HUES64 (cell line): ENCODE measurements around the gene FAM83G.
"Not testable (repeated sequence)": the region's sequence is repeated elsewhere in the genome, so short reads cannot be mapped to it uniquely, and the experiment has no call there.

Experiments used
- H3K27ac ChIP-seq: 2 replicates; pipeline ENCODE4 v1.7.0; 2013; ENCODE audit warnings: low read depth, low read length, inconsistent platforms
- H3K27me3 ChIP-seq: 2 replicates; pipeline ENCODE4 v1.6.1; 2013; ENCODE audit warnings: mild to moderate bottlenecking, low read length; ENCODE audit not compliant: insufficient read depth
- H3K36me3 ChIP-seq: 2 replicates; pipeline ENCODE4 v1.6.1; 2013; ENCODE audit warnings: mild to moderate bottlenecking, low read length; ENCODE audit not compliant: insufficient read depth
- H3K4me1 ChIP-seq: 2 replicates; pipeline ENCODE4 v1.6.1; 2013; ENCODE audit warnings: mild to moderate bottlenecking, low read length, moderate library complexity; ENCODE audit not compliant: insufficient read depth
- H3K4me3 ChIP-seq: 2 replicates; pipeline ENCODE4 v1.5.1; 2013; ENCODE audit warnings: mild to moderate bottlenecking, low read length, moderate library complexity
- H3K9ac ChIP-seq: 2 replicates; pipeline ENCODE4 v1.6.1; 2013; ENCODE audit warnings: mild to moderate bottlenecking, low read depth, low read length
- H3K9me3 ChIP-seq: 2 replicates; pipeline ENCODE4 v1.6.1; 2013; ENCODE audit warnings: low read depth, low read length; ENCODE audit not compliant: insufficient read depth
- WGBS: fragments of 150-250, 120-280 bp; methylation state at CpG from one replicate; pipeline ENCODE4 v1.1.7; 2013; ENCODE audit warnings: missing lambda C conversion rate; 5-methylcytosine and 5-hydroxymethylcytosine counted together

Gene FAM83G

DNA sequence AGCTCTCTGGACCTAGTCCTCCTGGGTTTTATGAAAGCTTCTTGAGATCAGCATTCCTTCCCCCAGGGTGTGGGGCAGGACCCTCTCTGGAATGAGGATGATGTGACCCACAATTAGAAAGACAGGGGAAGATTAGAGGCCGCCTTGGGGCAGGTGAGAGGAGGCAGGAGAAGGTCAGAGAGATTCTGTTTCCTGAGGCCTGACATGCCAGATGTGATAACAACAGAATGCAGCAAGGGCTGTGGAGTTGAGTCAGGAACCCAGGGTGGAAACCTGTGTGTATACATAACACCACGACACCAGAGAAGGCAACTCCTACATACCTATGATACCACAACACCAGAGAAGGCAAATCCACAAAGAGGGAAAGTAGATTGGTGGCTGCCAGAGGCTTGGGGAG lies 58.0 kb downstream of the FAM83G start:
- Histone ChIP-seq H3K36me3 (no peaks in the 10 kb centered on the region), H3K4me3 (no peak overlapping the region), H3K9me3 (no peaks in the 10 kb centered on the region), H3K9ac (no peak overlapping the region), H3K27ac (no peak overlapping the region), H3K27me3 (no peaks in the 10 kb centered on the region), H3K4me1 (no peaks in the 10 kb centered on the region)
- WGBS = 79% methylated on average over 1 of the region's 2 CpGs

DNA sequence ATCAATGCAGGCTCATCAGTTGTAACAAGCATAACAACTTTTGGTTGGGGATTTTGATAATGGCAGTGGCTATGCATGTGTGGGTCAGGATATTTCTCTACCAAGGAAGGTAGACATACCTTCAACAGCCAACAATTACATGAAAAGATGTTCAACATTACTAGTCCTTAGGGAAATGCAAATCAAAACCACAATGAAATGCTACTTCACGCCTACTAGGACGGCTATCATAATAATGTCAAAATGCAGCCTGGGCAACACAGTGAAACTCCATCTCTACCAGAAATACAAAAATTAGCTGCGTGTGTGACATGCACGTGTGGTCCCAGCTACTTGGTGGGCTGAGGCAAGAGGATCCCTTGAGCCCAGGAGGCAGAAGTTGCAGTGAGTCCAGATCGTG lies 59.9 kb downstream of the FAM83G start:
- Histone ChIP-seq H3K9ac (no peak overlapping the region), H3K4me3 (no peak overlapping the region), H3K27me3 (no peaks in the 10 kb centered on the region), H3K4me1 (no peaks in the 10 kb centered on the region), H3K27ac (no peak overlapping the region), H3K9me3 (no peaks in the 10 kb centered on the region), H3K36me3 (no peaks in the 10 kb centered on the region)
- WGBS = 90% methylated on average over 5 of the region's 5 CpGs

DNA sequence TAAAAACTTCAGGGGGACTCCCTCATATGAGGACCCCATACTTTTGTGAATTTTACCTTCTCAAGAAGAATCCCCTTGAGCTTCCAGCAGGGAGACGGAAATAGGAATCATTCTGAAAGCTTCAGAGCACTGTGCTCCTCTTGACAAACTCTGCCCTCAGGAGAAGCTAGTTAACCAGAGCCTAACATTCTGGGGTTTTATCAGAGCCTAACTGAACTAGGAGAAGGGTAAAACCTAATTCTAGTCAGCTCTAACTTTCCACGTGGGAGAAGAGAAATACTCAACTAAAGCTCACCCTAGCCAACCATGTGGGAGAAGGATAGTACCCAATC lies 65.9 kb downstream of the FAM83G start:
- Histone ChIP-seq H3K36me3 (no peaks in the 10 kb centered on the region), H3K4me3 (no peak overlapping the region), H3K27me3 (no peaks in the 10 kb centered on the region), H3K9me3 (no peaks in the 10 kb centered on the region), H3K27ac (no peak overlapping the region), H3K4me1 (no peaks in the 10 kb centered on the region), H3K9ac (no peak overlapping the region)
- 100% methylated on average over 2 of the region's 2 CpGs for WGBS

DNA sequence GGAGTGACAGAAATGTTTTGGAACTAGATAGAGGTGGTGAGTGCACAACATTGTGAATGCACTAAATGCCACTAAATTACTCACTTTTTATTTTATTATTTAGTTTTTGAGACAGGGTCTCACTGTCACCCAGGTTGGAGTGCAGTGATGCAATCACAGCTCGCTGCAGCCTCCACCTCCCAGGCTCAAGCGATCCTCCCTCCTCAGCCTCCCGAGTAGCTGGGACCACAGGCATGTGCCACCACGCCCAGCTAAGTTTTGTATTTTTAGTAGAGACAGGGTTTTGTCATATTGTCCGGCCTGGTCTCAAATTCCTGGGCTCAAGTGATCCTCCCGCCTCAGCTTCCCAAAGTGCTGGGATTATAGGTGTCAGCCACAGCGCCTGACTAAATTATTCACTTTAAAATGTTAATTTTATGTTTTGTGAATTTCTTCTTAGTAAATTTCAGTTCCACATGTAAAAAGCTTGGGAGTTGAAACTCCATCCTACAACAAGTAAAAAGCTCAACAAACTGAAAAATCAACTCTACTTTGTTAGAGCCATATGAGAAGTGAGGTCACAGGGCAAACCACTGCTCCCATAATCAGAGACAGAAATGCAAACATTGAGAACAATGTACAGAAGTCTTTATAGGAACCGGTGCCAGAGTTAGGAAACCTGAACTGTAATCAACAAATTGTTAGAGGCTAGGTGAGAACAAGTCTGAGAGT lies 66.4 kb downstream of the FAM83G start:
- no peak overlapping the region for H3K27ac ChIP-seq
- no peaks in the 10 kb centered on the region for H3K9me3 ChIP-seq
- no peaks in the 10 kb centered on the region for H3K36me3 ChIP-seq
- no peaks in the 10 kb centered on the region for H3K4me1 ChIP-seq
- no peaks in the 10 kb centered on the region for H3K27me3 ChIP-seq
- no peak overlapping the region for H3K4me3 ChIP-seq
- no peak overlapping the region for H3K9ac ChIP-seq
- 92% methylated on average over 8 of the region's 8 CpGs for WGBS

DNA sequence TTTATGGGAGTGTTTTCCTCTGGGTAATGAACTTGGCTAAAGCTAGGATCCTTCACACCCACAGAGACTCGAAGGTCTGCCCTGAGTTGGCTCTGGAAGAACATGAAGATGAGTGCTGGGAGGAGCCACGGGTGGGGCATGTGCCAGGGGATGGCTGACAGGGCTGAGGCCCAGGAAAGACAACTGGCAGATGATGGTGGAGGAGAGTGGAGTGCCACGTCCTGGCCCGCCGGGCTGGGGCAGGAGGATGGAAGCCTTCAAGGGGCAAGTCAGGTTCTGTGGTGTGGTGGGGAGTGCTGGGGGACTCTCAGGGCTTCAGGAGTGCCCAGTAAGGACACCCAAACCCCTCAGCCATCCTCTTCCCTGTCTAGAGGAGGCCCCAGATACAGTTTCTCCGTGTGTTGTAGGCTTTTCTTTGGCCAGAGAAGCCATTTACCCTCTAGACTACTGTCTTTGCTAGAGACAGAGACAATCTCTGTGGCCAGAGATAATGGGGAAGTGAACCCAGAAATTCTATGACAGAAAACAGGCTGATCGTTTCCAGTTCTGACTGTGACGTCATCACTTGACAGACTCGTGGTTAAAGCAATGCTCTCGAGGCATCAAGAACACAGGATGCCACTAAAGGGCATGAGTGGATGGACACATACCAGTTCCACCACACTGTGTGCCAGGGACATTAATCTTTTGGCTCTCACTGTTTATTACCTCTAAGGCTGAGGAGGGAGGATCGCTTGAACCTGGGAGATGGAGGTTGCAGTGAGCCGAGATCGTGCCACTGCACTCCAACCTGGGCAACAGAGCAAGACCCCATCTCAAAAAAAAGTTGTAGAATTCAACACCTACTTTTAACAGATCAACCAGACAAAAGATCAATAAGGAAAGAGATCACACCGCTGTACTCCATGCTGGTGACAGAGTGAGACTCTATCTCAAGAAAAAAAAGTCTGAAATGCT lies 71.2 kb downstream of the FAM83G start:
- no peaks in the 10 kb centered on the region for H3K9me3 ChIP-seq
- H3K9ac ChIP-seq = no peak overlapping the region
- H3K27me3 ChIP-seq = no peaks in the 10 kb centered on the region
- H3K4me3 ChIP-seq = no peak overlapping the region
- peaks cover 32% of the 10 kb centered on the region for H3K36me3 ChIP-seq
- 91% methylated on average over 14 of the region's 14 CpGs for WGBS
- no peak overlapping the region for H3K27ac ChIP-seq
- H3K4me1 ChIP-seq = no peaks in the 10 kb centered on the region

DNA sequence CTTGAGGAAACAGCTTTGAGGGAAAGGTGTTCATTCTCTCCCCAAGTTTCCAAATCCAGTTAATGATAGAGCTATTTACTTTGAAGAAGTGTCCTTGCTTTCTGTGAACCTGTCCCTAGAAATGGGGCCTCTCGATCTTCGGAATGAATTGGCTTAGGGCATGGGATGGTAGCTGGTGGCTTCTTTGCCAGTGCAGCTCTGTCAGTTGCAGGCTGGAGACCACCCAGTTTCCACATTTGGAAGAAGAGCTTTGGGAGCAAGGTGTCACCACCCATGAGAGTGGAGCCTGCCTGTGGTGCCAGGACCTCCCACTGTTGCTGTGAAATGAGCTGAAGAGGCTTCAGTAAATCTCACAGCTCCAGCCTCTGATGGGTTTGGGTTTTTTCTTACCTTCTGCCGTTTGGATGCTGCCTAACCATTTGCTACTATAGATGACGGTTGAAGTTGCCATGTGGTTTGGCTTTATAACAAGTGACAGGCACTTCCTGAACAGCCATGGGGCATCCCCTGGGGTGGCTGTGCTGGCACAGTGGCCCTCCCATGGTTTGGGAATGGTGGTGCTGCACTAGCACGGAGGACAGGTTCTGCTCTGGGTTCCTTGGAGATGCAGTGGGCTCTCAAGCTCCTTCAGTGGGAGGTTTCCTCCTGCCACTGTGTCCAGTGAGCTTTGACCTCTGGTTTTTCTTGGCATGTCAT lies 72.1 kb downstream of the FAM83G start:
- H3K27me3 ChIP-seq = no peaks in the 10 kb centered on the region
- no peak overlapping the region for H3K4me3 ChIP-seq
- peaks cover 41% of the 10 kb centered on the region for H3K36me3 ChIP-seq
- no peak overlapping the region for H3K9ac ChIP-seq
- no peaks in the 10 kb centered on the region for H3K9me3 ChIP-seq
- H3K4me1 ChIP-seq = no peaks in the 10 kb centered on the region
- no peak overlapping the region for H3K27ac ChIP-seq
- WGBS = 91% methylated on average over 5 of the region's 5 CpGs

DNA sequence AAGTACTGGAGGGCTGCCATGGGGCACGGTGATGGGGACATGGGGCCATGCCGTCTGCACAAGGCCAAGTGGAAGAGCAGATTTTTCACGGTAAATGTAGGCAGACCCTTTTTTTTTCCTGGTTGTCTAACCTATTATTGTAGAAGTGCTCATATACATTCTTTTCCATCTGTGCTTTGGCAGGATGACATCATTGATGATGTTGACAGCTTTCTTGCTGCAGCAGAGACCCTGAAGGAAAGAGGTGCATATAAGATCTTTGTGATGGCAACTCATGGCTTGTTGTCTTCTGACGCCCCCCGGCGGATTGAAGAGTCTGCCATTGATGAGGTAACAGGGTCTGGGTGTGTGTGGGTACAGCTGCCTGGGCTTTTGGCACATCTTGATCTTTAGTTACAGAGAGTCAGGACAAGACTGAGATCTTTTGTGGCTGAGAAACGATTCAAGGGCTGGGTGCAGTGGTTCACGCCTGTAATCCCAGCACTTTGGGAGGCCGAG lies 75.9 kb downstream of the FAM83G start:
- peaks cover 5% of the 10 kb centered on the region; the same call in 1 of the 2 replicates for H3K4me1 ChIP-seq
- H3K36me3 ChIP-seq = peaks cover 59% of the 10 kb centered on the region
- no peak overlapping the region for H3K4me3 ChIP-seq
- H3K27ac ChIP-seq = no peak overlapping the region
- H3K27me3 ChIP-seq = no peaks in the 10 kb centered on the region
- no peaks in the 10 kb centered on the region for H3K9me3 ChIP-seq
- no peak overlapping the region for H3K9ac ChIP-seq
- 95% methylated on average over 9 of the region's 9 CpGs for WGBS

DNA sequence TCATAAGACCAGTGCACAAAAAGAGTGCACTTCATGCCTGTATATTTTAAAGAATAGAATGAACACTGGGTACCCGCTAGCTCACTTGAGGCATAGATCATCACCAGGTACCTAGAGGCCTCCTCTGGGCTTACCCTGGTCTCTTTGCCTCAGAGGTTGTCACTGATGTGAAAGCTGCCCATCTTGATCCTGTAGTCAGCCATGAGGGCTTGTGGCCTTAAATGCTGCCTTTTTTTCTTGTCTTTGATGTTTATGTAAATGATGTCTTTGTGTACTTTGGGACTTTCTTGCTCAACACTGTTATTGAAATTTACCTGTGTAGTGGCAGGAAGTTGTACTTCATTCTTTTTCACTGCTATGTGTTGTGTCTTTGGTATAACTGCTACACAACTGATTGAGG lies 79.4 kb downstream of the FAM83G start:
- Histone ChIP-seq H3K36me3 (peaks cover 48% of the 10 kb centered on the region), H3K4me1 (peaks cover 5% of the 10 kb centered on the region; the same call in 1 of the 2 replicates), H3K9me3 (no peaks in the 10 kb centered on the region), H3K27ac (no peak overlapping the region), H3K27me3 (no peaks in the 10 kb centered on the region), H3K4me3 (no peak overlapping the region), H3K9ac (no peak overlapping the region)
- WGBS = 95% methylated on average over 1 of the region's 1 CpG

DNA sequence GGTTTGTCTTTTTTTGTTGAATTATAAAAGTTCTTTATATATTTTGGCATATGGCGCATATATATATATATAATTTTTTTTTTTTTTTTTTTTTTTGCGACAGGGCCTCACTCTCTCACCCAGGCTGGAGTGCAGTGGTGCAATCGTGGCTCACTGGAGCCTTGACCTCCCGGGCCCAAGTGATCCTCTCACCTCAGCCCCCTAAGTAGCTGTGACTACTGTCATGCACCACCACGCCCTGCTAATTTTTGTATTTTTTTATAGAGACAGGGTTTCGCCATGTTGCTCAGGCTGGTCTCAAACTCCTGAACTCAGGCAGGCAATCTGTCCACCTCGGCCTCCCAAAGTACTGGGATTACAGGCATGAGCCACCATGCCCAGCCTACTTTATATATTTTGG lies 82.0 kb downstream of the FAM83G start:
- peaks cover 37% of the 10 kb centered on the region for H3K36me3 ChIP-seq
- not testable (repeated sequence) for H3K4me3 ChIP-seq, H3K9ac ChIP-seq, H3K27ac ChIP-seq, H3K27me3 ChIP-seq, H3K9me3 ChIP-seq, H3K4me1 ChIP-seq
- 93% methylated on average over 6 of the region's 7 CpGs for WGBS

DNA sequence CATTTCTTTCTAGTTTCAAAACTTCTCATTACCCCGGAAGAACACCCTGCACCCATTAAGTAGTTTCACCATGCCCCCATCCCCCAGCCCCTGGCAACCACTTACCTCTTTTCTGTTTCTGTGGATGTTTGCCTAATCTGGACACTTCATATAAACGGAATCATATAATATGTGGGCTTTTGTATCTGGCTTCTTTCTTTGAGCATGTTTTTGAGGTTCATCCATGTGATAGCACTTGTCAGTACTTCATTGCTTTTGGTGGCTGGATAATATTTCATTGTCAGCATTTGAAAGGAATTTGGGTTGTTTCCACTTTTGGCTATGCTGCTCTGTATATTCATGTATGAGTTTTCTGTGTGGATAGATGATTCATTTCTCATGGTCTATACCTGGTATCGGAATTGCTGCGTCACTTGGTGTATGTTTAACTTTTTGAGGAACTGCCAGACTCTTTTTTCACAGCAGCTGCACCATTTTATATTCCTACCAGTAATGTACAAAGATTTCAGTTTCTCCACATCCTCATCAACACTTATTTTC lies 82.6 kb downstream of the FAM83G start:
- Histone ChIP-seq H3K9ac (no peak overlapping the region), H3K9me3 (no peaks in the 10 kb centered on the region), H3K27ac (no peak overlapping the region), H3K4me3 (no peak overlapping the region), H3K36me3 (peaks cover 34% of the 10 kb centered on the region), H3K27me3 (no peaks in the 10 kb centered on the region), H3K4me1 (peaks cover 5% of the 10 kb centered on the region; the same call in 1 of the 2 replicates)
- WGBS = 98% methylated on average over 4 of the region's 4 CpGs
